T follicular helper cell (primary cell): ENCODE measurements around the gene ZBED2.
"Not testable (repeated sequence)": the region's sequence is repeated elsewhere in the genome, so short reads cannot be mapped to it uniquely, and the experiment has no call there.

Experiments
- DNase-seq: peaks from one replicate; pipeline ENCODE4 v3.0.0-alpha.2; 2020; ENCODE audit warnings: low read depth
- total RNA-seq, 2 experiments: gene quantifications; one replicate each; lab custom pipeline; 2026; lab: John Stamatoyannopoulos, UW

ZBED2 gene
- total RNA-seq: 0.90 to 350 reads per million in 2 experiments

- DNase-seq: no peak
Observed at GRCh38 chr3:111595232-111595631, at the start of gene ZBED2. TSS of gene ZBED2 (minus strand) at chr3:111595346. CDS start at chr3:111594201, 1,145 bp downstream.

DNA sequence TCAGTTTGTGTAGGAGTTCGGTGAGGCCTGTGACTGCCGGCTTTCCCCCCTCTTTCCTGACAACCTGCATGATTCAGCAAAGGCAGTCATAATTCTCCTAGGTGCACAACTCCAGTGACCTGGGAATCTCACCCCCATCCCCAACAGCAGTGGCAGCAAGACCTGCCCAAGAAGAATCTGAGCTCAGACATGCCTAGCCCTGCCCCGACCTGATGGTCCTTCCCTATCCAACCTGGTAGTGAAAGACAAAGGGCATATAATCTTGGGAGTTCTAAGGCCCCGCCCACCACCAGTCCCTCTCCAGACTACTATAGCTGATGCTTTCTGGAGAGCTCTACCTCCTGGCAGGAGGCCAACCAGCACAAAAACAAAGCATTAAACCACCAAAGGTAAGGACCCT lies 44.2 kb upstream of the ZBED2 start:
- DNase-seq: no peak

DNA sequence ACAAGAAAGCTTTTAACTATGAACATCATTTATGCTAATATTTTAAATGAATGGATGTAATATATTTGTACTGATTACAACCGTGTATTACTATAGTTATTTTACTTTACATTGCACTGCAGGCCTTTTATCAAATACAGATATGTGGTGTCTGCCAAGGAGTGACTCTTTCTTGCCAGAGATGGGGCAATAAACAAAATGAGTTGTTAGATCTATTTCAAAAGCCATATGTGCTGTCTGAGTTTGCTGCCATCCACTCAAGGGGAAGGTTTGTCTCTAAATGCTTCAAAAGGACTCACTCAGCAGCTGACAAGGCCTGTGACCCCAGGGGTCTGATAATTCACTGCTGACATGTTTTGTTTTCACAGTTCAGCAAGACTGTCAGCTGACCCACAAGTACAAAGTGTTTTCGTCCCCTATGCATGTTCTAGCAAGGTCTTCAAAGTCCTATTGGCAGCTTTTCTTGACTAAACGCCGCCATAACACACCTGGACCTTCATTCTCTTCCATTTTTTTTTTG lies 41.3 kb upstream of the ZBED2 start:
- DNase-seq: no peak

DNA sequence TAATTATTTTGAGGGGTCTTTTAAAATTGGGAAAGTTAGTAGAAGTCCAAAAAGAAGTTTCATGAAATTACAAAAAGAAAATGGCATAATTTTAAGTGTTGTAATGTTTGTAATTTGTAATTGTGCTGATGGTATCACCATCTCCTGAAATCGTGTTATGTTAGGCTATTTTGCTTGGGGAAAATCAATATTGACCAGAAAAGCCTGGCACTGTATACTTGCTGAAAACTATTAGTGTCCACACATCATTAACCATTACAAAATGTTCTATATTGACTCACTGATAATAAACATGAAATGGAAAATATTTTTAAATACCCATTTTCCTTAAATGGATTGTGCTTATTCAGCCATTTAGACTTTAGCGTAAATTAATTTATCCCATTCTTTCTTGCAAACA lies 40.3 kb upstream of the ZBED2 start:
- DNase-seq: no peak

GRCh38 chr3:111630638-111631037 lies 35.5 kb upstream of the ZBED2 start:
- not testable (repeated sequence) for DNase-seq

DNA sequence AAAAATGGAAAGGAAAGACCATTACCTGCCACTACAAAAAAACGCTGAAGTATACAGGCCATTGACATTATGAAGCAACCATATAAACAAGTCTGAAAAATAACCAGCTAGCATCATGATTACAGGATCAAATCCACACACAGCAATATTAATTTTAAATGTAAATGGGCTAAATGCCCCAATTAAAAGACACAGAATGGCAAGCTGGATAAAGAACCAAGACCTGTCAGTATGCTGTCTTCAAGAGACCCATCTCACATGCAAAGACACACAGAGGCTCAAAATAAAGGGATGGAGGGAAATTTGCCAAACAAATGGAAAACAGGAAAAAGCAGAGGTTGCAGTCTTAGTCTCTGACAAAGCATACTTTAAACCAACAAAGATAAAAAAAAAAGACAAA lies 33.9 kb upstream of the ZBED2 start:
- not testable (repeated sequence) for DNase-seq

- no peak for DNase-seq
Observed at GRCh38 chr3:111627092-111627491, 31.9 kb upstream of the ZBED2 start.

- DNase-seq: no peak
Observed at GRCh38 chr3:111621535-111621934, 26.4 kb upstream of the ZBED2 start.

GRCh38 chr3:111619833-111620232 lies 24.7 kb upstream of the ZBED2 start:
- no peak for DNase-seq

DNA sequence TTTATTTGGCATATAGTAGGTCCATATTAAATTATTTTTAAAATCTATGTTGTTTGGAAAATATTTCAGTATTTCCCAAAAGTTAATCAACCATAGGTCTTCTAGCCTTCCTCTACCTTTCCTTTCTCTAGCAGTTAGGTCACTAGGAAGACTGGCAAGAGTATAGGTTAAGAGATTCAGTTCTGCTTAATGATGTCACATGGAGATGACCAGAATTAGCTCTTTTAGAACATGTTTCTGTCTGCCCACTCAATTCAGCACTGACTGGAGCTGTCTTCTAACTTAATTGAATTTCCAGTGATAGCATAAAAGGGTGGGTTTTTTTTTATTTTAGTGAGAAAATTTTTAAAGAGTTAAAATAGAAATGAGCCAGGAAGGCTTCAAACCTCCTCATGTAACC lies 23.8 kb upstream of the ZBED2 start:
- no peak for DNase-seq

DNA sequence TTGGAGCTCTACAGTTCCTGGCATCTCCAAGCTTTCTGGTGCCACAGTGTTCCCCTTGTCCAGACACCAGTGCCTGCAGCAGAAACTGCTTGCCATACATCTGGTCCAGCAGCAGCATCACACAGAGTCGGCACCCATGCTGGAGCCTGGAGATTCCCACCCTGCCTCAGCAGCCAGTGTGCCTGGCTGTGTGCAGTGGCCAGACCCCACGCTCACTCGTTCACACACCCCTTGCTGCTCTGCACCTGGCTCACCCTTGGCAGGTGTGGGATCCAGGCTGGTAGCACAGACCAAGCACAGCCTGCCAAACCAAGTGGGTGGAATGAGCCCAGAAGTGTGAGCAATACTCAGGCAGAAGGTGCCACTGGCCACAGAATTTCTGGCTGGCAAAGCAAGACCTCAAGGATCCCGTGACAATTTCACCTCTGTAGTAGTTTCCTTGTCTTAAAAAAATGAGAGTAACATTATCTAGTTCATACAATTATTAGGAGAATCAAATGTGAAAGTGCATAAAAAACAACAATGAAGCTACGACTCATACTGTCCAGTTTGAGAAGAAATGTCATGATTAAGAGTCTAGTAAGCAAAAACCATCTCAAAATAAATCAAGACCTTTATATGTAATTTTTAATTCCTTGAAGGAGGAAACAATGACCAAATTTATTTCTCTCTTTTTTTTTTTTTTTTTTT lies 22.9 kb upstream of the ZBED2 start:
- no peak for DNase-seq

DNA sequence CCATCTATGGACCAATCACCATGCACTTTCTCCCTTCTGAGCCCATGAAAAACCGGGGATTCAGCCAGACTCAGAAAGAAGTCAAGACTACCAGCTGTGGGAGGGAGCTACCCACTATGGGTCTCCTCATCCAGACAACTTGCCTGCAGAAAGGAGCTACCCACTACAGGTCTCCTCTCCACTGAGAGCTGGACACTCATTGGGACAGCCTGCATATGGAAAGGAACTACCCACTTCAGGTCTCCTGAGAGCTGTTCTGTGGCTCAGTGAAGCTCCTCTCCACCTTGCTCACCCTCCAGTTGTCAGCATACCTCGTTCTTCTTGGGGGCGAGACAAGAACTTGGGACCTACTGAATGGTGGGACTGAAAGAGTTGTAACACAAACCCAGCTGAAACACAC lies 22.3 kb upstream of the ZBED2 start:
- DNase-seq: no peak

DNA sequence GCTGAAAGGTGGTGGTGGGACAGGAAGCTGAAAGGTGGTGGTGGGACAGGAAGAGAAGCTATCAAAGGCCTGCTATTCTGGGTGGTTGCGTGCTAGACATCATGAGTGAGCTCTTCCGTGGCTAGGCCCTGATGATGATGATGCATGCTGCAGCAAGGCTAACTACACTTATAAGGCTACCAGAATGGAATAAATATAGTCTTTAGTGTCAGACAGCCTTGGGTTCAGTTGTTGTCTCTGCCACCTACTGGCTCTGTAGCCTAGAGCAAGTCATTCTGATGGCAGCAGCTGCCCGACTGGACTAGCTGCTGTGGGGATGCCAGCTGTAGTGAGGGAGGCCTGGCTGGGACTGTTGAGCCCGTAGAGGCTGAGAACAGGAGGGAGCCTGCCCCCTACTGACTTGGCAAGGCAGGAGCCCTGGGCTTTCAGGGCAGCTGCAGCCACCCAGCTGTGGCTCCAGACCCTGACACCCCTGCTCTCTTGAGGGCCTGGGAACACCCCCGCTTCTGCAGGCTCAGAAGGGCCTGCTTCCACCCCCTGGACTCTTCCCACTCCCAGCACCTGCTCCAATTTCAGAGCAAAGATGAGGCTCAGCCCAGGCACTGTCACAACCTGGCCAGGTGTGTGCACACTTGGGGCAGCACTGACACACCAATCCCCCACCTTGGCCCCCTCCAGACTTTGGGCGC lies 21.4 kb upstream of the ZBED2 start:
- DNase-seq: peak; percentile 48

GRCh38 chr3:111615880-111616279 lies 20.7 kb upstream of the ZBED2 start:
- DNase-seq: no peak

DNA sequence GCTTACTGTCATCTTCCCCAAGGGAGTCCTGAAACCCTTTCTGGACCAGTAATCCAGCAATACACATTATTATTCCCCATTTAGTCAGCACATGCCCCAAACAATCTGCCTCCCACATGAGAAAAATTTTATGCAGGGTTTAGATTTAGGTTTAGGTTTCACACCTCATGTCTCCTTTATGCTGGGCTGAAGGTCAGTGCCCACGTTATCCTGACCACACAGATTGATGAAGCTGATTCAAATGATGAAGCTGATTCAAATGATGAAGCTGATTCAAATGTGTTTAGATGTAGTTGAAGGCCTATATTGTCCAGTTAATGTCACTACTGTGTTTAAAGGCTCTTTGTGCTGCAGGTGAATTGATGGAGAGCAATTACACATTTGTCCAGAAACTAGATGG lies 18.1 kb upstream of the ZBED2 start:
- DNase-seq: no peak

- DNase-seq: peak; percentile 22
Observed at GRCh38 chr3:111610612-111611054, 15.5 kb upstream of the ZBED2 start.

GRCh38 chr3:111610189-111610588 lies 15.0 kb upstream of the ZBED2 start:
- DNase-seq: peak; percentile 51

- no peak for DNase-seq
Observed at GRCh38 chr3:111609700-111610099, 14.6 kb upstream of the ZBED2 start.

DNA sequence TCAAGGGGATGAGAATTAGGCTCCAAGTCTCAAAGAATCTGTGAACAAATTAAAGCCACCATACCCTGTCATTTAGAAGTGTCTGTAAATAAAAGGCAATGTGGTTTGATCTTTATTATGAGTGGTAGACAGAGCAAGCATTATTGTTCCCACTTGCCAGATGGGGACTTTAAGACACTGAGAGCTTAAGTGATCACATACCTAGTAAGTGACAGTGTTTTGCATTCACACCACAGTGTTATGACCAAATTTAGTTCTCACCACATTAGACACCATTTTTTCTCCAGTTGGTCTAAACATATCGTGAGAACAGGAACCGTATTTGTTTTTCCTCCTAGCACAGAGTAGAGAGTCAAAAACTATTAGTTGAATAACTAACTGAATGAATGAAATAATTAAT lies 13.2 kb upstream of the ZBED2 start:
- no peak for DNase-seq

DNA sequence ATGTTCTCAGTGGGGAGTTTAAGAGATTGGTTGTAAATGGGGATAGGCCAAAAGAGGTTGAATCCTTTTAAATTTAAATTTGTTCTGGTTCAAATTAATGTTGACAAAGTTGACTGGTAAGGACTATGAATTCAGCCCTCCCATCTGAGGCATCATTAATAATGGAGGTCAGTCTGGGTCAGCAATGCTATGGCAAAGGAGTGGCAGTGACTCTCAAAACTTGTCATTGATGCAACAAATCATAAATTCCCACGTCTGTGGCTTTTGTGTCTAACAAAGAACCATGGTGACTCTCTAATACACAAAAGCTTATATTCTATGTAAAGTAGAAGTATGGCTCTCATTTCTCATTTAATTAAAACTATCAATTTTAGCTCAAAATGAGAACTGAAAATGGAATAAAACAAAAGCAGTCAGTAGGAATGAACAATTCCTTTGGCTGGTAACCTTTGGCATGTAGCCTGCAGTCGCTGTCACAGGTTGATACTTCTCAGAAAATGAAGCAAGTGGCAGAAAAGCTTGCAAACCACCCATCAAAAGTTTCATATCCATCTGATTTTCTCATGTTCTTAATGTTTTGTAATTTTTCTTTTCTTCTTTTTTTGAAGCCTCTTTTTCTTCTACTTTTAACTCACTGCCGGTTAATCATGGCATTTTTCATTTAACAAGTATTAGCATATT lies 12.2 kb upstream of the ZBED2 start:
- no peak for DNase-seq

- no peak for DNase-seq
Observed at GRCh38 chr3:111605493-111605892, 10.3 kb upstream of the ZBED2 start.

DNA sequence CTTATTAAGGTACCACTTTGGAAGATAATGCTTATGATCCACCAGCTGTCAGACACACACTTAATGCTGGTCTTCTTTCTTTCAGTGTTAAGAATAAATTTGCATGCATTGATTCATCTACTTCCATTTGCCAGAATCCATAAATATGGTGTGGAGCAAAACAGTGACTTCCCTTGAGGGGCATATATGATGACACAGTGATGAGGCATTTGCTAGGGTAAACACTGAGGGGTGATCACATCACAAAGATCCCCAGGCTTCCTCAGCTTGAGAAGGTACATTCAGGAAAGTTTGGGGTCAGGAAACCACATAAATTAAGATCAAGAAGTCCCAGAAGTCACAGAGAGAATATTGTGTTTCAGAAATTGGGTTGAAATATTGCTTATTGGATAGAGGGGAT lies 9.9 kb upstream of the ZBED2 start:
- DNase-seq: no peak

GRCh38 chr3:111604119-111604518 lies 9.0 kb upstream of the ZBED2 start:
- no peak for DNase-seq
